ENCODE results near the gene PPCDC. TPM values are rescaled to one million over a fixed set of nuclear protein-coding genes. Genes with fewer than 3 reads are reported as not detected.

The PPCDC gene, protein sequence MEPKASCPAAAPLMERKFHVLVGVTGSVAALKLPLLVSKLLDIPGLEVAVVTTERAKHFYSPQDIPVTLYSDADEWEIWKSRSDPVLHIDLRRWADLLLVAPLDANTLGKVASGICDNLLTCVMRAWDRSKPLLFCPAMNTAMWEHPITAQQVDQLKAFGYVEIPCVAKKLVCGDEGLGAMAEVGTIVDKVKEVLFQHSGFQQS
- 5.2 TPM for total RNA-seq
- long read RNA-seq, partial matches to known transcripts, result 1 of 2 reads
- long read RNA-seq, other reads (novel, unspliced or antisense), result 1 of 2 reads

DNA sequence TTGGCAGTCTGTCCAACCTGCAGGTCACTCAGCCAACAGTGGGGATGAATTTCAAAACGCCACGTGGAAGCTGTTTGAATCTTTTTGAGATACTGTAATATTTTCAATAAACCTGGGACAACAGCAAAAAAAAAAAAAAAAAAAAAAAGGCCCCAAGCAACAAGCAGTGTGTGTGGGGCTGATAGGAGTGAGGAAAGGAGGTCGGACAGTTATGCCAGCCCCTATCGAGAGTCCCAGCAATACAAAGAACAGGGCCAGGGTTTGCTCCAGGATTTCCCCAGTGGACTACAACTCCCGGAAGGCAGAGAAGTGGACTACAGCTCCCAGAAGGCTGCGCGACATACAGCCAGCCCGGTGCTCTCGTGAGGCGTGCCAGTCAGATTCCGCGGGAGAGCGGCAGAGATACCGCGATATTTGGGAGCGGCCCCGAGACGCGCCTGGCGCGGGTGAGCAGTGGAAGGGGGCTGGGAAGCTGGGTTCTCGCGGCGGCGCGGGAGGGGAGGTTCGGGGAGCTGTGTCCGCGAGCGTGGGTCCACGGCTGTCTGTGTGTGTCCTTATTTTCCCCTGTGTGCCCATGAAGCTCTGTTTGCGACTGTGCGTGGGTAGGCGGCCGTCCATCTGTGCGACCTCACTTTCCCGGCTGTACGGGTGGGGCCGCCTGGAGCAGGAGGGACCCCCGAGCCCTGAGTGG lies at the start of gene PPCDC:
Gene PPCDC, plus strand, starts transcription at position 410 of the 691 bp plus-strand sequence. CDS start 4,729 bp downstream, outside the sequence.
- DNase-seq (ENCODE audit: missing footprints), result peak; percentile 98
- intact Hi-C loops (cut with DNase I), result loop anchor here (2.0 kb wide), 1 partner anchor 65 kb away; no protein-coding TSS in a partner anchor

DNA sequence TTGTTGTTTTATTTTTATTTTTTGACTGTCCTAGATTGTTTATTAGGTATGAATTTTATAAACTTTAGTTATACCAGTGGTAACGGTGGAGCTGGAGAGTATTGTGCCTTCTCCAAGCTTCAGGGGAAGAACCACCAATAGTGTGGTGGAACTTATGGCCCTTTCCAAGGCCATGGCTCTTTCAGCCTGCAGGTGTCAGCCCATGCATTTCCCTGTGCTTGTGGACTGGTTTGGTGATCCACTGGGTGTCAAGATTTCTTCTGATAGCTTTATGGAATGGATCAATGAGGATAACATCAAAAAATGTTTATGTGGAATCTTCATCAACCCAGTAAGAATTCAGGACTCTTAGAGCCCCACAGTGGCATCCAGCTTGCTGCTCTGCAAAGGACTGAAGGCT lies 47.2 kb upstream of the PPCDC start:
- no peak for ATAC-seq
- no peak for DNase-seq (ENCODE audit: missing footprints)
- intact Hi-C loops (cut with DNase I), result no loop called here

More for the DNA sequence above, at the start of gene PPCDC:
- peak; percentile 98 for ATAC-seq

DNA sequence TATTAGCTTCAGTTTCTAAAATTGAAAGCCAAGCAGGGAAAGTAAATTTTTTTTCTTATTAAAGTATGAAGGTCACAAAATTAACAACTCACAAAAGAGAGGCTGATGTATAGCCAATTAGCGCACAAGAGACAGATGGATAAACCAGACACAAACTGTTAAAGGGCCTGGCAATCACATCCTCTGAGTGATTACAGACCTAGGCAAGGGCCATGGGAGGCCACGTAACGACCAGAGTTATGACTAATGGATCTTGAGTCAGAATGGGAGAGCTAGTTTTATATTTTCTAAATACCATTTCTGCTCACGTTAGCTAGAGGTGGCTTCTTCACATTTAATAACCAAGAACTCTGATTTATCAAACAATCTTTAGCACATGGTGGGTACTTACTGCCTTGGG lies 45.8 kb upstream of the PPCDC start:
- intact Hi-C loops (cut with DNase I), result no loop called here
- no peak for ATAC-seq

DNA sequence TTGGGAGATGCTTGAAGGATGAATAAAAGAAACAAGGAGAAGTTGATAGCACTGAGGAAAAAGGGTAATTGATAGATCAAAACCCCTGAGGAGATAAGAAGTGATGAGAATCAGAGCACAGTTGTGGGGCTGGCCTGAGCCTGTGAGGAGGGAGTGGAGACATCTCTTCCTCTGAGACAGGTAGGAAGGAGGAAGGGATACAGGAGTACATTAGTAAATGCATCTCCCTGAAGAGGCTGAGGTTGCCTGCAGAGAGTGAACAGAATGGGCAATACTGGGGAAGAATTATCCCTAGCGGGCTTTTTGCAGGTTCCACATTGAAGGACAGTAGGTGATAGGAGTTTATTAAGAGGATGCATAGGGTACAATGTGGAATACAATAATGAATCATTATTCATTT lies 45.3 kb upstream of the PPCDC start:
- intact Hi-C loops (cut with DNase I), result no loop called here
- DNase-seq (ENCODE audit: missing footprints), result no peak
- ATAC-seq, result no peak

More for the DNA sequence above, 45.8 kb upstream of the PPCDC start:
- DNase-seq (ENCODE audit: missing footprints), result no peak

DNA sequence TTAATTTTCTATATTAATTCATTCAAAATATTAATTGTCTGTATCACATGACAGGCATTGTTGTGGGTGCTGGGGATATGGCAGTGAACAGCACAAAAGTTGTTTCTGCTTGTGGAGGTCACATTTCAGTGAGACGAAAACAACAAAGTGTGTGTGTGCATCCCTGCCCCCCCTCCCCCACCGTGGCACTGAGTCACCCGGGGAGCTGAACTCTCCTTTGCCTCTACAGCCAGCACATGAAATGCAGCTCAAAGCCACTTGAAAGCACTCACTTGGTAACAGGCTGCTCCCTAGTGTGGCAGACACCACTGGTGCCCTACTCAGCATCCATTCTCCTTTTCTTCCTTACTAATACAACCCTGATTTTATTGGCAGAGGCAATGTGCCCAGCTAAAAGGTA lies 44.9 kb upstream of the PPCDC start:
- no peak for DNase-seq (ENCODE audit: missing footprints)
- ATAC-seq, result no peak
- intact Hi-C loops (cut with DNase I), result no loop called here

DNA sequence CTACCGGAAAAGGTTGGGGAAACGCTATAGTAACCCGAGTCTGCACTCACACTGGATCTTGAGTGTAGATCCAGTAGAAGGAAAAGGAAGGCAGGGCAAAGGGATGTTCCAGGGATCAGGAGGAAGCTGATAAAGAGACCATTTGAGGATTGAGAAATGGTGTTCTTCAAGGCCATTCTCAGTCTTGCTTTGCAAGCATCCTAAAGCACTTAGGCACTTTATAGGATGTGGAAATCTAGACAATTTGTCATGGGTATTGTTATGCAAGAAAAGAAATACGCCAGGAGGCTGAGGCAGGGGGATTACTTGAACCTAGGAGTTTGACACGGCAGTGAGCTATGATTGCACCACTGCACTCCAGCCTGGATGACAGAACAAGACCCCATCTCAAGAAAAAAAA lies 41.2 kb upstream of the PPCDC start:
- ATAC-seq (no peak), DNase-seq (ENCODE audit: missing footprints) (no peak)
- intact Hi-C loops (cut with DNase I), result no loop called here

DNA sequence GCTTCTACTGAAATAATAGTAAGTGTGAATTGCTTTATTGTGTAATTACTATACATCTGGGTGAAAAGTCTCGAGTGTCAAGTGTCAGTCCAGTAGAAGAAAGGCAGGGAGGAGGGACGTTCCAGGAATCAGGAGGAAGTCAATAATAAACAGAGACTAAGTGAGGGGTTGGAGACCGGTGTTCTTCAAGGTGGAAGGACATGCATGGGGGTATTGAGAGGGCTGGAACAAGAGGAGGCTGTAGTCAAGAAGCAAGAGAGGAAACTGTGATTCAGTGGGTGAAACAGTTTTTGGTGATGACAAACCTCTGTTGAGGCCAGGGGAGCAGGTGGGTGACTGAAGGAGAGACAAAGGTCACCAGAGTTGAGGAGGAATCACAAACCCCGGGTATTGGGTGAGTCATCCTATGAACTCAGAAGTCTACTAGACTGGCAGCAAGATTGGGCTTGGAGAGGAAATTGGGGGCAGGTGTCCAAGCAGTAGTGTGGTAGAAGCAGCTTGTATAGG lies 39.6 kb upstream of the PPCDC start:
- no peak for DNase-seq (ENCODE audit: missing footprints)
- ATAC-seq, result no peak
- intact Hi-C loops (cut with DNase I), result no loop called here

DNA sequence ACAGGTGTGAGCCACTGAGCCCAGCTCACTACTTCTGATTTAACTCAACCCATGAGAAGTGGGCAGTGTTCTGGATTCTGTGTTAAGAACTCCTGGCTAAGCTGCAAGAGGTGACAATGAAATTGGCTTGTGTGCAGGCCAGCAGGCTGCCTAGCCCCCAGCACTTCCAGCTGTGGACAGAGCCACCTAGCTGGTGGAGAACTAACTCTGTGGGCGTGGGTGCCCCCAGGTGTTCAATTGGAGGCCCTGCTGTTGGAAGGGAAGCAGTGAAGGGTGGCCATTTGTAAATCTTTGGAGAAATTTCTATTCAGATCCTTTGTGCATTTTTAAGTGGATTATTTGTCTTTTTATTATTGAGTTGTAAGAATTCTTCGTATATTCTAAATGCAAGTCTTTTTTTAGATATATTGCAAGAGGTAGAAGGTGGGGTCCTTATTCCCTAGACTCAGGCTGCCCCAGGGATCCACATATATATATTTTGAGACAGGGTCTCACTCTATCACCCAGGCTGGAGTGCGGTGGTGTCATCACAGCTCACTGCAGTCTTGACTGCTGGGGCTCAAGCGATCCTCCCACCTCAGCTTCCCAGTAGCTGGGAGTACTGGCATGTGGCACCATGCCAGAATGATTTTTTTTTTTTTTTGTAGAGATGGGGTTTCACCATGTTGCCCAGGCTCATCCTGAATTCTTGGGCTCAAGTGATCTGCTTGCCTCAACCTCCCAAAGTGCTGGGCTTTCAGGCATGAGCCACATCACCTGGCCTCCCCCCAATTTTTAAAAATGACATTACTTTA lies 35.2 kb upstream of the PPCDC start:
- intact Hi-C loops (cut with DNase I), result no loop called here
- no peak for ATAC-seq
- DNase-seq (ENCODE audit: missing footprints), result no peak

DNA sequence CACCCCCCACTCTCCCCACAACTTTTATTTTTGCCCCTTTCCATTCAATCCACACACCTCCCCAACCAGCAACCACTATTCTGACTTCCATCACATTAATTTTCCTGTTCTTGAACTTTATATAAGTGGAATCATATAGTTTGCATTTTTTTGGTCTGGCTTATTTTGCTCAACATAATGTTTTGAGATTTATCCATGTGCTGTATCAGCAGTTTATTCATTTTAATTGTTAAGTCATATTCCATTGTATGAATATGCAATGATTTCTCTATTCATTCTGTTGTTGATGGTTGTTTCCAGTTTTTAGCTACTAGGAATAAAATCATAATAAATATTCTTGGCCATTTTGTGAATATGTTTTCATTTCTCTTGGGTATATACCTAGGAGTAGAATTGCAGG lies 33.9 kb upstream of the PPCDC start:
- ATAC-seq (no peak), DNase-seq (ENCODE audit: missing footprints) (no peak)
- intact Hi-C loops (cut with DNase I), result no loop called here

DNA sequence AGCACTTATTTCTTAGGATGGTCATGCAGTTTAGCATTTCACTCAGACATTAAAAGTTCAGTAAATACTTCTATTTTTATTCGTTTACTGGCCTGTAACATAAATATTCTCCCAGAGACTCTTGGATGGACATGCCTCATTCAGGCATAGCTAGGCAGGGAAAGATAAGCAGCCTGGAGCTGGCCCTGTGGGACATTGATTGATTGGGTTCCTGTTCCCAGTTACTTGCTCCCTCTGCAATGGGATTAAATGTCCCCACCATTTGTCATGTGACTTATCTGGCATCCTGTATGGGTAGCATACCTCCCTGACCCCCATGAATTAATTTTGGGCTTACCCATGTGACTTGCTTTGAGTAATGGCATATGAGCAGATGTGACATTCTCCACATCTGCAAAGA lies 30.8 kb upstream of the PPCDC start:
- intact Hi-C loops (cut with DNase I), result no loop called here
- no peak for ATAC-seq
- DNase-seq (ENCODE audit: missing footprints), result no peak

DNA sequence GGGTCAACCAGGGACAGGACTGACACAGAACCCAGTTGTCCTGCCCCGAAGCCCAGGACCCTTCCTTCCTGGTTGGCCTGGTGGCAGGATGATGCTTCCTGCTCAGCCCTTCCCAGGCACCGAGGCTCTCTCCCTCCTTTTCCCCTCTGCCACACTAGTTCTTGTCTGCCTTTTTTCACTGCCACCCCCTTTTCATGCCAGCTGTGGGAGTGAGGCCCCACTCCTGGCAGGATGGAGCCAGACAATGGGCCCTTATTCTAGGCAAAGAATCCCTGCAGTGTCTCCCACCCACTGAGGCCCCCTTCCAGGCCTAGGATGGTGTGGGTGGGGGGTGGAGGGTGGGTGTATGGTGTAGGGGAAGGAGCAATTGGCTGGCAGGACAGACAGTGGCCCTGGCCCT lies 29.2 kb upstream of the PPCDC start:
- DNase-seq (ENCODE audit: missing footprints) (no peak), ATAC-seq (no peak)
- intact Hi-C loops (cut with DNase I), result no loop called here

DNA sequence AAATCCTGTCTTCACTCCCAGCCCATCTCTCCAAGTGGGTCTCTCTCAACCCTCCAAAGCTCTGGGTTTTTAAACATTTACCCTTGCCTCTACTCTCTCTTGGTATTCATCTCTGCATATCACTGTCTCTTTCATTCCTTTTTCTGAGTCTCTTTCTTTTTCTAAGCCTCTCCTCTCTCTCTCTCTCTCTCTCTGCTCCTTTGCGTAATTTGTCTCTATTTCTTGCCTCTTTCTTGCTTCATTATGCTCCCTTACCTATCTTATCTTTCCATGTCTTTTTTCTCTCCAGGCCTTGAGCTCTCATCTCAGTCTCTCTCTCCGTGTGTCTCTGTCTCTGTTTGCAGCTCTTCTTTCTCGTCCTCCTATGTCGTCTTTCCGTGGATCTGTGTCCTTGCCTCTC lies 28.7 kb upstream of the PPCDC start:
- intact Hi-C loops (cut with DNase I), result no loop called here
- no peak for DNase-seq (ENCODE audit: missing footprints)
- ATAC-seq, result no peak

DNA sequence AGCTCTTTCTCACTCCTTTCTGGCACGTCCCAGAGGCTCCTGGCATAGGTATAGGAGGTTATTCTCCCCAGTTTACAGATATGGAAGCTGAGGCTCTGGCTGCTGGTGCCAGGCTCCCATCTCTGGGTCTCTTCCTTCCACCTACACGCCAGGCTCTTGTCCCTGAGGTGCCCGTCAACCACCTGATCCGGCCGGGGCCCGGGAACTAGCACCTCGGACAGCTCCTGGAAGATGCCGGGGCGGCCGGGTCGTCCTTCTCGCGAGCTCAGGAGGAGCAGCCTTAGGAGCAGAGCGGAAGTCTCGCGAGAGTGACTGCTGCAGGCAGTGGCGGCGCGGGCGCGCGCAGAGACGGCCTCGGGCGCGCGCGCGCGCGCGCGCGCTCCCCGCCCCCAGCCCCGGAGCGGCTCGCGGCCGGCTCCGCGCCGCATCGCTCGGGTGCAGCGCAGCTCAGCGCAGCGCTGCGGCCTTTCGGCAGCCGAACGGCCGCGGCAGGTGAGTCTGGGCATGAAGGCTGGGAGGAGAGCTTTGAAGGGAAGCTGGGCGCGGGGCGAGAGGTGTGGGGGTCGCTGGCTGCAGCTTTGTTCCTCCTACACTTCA lies 28.1 kb upstream of the PPCDC start, which contains the start of gene SCAMP5:
Gene SCAMP5, plus strand, starts transcription at position 382 of the 597 bp plus-strand sequence. CDS start 16,277 bp downstream, outside the sequence.
- DNase-seq (ENCODE audit: missing footprints), result peak; percentile 95
- peak; percentile 88 for ATAC-seq
- intact Hi-C loops (cut with DNase I), result no loop called here

DNA sequence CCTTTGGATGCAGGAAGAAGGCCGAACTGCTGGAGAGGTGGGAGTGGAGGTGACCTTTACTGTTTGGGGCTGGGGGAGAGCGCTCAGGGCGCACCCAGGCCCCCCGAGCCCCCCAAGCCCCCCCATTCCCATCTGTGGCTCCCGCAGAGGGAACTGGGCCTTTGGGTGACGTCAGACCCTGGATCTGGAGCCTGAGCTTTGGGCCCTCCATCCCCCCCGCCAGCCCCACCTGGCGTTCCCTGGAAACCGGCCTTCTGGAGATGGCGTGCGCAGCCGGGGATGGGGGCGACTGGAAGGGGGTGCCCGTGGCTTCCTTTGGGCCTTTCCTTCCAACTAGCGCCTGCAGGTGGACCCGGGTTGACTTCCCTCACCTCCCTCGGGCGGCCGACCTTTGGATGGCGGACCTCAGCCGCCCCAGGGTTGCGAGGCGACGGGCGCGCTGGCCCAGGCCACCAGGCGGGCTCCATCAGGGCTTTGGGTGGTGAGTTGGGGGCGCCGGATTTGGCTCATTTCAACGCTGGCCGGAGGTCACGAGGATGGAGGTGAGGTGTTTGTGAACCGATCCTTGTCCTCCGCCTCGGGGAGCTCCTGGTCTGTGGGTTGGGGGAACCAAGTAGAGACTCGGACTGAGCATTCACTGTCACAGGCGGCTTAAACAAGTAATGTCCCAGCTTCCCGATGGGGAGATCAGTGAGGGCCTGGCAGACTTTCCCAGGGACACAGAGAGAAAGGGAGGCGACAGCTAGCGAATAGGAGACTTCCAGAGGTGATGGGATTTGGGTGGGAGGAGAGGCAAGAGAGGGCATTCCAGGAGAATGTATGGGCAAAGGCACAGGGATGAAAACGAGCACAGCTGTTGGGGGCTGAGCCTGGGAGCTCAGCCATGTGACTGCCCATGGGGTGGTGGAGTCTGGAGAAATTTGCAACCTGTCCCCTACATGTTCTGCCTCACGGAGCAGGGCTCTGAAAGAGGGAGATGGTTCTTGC lies 27.3 kb upstream of the PPCDC start:
- no peak for ATAC-seq
- DNase-seq (ENCODE audit: missing footprints), result no peak
- intact Hi-C loops (cut with DNase I), result no loop called here

DNA sequence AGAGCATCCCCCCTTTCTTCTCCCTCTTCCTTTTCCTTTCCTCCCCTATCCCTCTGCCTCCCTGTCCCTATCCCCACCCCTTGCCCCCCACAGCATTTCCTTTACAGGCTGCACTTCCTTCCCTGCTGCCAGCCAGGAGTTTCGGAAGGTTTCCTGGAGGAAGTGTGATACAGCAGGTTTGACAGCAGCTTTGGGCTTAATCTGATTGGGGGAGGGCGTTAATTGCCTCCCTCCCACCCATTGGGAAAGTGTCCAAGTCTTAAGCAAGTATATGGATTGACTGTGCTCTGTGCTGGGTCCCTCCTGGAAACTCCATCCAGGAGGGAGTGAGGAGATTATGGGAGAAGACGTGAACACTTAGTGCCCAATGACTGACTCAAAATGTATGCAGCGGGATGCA lies 26.2 kb upstream of the PPCDC start:
- ATAC-seq, result no peak
- intact Hi-C loops (cut with DNase I), result no loop called here
- DNase-seq (ENCODE audit: missing footprints), result no peak

DNA sequence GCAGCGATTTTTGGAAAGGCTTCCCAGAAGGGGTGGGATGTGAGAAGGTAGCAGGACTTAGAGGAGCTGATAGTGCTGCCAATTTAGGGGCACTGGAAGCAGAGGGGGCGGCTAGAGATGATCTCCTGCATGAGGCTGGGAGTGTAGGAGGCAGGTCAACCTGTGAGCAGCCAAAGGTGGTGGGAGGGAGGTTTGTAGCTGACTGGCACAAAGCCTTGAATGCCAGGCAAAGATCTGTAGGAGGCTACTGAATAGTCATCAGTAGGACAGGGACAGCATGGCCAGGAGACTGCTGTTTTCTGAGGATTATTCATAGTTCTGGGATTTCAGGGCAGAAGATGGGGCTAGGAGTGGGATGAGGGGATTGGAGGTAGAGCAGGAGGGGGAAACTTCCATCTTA lies 25.8 kb upstream of the PPCDC start:
- ATAC-seq (no peak), DNase-seq (ENCODE audit: missing footprints) (no peak)
- intact Hi-C loops (cut with DNase I), result no loop called here

DNA sequence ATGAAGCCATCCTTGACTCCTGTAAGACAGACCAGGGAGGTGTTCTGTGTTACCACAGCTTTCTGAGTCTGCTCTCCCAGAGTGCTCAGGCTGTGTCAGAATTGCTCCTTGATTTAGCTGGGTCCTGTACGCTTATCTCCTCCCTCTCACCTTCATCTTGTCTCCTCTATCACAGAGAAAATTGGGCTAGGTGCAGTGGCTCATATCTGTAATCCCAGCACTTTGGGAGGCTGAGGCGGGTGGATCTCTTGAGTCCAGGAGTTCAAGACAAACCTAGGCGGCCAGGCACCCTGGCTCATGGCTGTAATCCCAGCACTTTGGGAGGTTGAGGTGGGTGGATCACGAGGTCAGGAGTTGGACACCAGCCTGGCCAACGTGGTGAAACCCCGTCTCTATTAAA lies 22.1 kb upstream of the PPCDC start:
- ATAC-seq (no peak), DNase-seq (ENCODE audit: missing footprints) (no peak)
- intact Hi-C loops (cut with DNase I), result no loop called here

DNA sequence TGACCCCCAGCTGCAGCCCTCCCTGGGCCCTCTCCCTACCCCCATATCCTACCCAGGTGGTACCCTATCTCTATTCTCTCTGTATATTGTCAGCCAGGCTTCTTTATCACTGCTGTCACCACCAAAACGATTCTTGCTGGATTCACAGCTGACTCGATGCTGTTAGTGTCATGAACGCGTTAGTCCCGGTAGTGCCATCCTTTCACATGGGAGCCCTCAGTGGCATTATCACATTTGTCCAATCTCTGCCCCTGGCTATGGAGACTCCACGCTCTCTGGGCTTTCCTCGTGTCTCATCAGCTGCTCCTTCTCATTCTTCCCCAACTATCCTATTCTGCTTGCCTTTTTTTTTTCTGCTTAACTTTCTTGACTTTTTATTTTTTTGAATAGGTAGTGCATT lies 21.0 kb upstream of the PPCDC start:
- intact Hi-C loops (cut with DNase I), result no loop called here
- no peak for DNase-seq (ENCODE audit: missing footprints)
- ATAC-seq, result no peak
